ENCODE data around the gene ITM2A.

ITM2A gene

DNA sequence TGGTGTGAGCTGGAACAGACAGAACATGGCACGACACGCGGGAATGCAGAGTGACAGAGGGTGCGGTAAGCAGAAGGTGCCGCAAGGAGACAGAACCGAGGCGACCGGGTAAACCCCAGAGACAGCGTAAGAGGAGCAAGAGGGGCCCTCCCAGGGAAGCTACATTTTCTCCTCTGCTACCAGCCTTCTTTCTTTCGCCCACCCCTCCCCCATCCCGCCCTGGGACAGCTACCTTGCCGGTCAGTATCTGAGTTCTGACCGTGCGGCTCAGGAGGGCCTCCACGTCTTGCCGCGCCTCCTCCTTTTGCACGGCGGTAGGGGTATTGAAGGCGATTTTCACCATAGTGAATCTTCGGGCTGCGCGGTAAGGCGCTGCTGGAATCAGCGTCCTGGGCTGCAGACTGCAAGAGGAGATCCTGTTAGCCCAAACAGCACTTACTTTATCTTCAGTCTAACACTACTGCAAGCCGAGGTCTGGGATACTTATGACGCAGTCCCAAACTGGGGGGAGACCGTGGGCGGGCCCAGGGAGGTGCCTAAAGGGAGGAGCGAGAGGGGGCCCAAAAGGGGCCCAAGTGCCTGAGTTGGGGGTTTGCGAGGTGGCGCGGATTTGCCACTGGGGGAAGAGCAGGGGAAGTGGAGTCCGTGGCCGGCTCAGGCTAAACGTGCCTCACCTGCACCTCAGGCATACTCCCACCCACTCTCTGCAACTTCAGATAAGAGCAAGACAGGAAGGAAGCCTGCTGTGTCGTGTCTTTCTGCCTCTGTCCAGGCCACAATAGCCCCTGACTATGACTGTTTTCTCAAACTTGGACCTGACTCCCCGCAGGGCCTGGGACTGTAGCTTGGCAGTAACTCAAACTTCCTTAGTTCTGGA is at the start of gene ITM2A:
TSS of gene ITM2A (minus strand) at position 462 of the 877 bp plus-strand sequence. CDS start at position 343, 119 bp downstream.
- peak within 1 kb of the TSS; percentile 47 for H3K4me3 ChIP-seq (ENCODE audit: low read depth, low read length)

DNA sequence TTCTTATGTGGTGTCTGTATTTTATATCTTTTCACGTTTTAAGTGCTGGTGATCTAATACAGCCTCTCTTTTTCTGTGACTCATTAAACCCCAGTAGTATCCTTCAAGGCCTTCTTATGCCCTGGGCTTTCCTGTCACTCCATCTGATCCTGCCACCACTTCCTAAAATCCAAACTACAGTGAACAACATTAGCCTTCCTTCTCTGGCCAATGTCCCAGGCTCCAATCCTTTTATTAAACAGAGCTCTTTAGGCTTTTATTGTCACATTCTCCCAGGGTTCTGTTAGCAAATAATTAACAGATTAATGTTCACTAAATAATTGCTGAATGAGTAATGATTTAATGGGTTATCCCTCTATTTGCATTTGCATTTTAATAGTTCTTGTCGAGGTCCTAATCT is 47.9 kb upstream of the ITM2A start:
- no peak overlapping the region for H3K4me3 ChIP-seq (ENCODE audit: low read depth, low read length)

DNA sequence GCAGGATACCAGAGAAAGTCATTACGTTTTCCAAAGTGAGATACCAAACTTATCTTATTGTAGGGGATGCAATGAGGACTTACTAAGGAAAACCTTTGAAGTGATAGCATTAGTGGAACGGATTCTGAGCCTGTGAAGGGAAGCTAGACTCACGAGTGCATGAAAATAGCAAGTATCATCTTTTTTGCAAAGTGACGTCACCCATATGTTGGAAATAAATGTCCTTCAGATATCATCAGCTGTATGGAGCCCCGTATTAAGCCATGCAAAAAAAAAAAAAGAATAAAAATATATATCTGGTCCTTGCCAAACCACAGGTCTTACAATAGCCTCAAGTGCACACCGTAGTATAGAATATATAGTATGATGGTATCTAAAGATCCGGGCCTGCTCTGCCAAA is 46.8 kb upstream of the ITM2A start:
- no peak overlapping the region for H3K4me3 ChIP-seq (ENCODE audit: low read depth, low read length)

DNA sequence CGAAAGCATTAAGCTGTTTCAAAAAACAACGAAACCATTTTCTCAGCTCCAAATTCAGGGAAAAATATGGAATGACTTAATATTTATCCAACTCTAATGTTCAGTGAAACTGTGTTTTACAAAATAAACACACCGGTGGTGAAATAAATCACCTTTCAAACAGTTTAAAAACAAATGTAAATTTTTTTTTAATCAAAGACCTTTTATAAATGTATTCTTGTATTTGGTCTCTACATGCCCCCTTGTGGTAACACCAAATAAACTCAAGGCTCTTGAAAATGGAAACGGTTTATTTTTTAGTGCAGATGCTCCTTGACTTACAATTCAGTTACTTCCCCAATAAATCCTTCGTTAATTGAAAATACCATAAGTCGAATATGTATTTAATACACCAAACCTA is 45.8 kb upstream of the ITM2A start:
- no peak overlapping the region for H3K4me3 ChIP-seq (ENCODE audit: low read depth, low read length)

DNA sequence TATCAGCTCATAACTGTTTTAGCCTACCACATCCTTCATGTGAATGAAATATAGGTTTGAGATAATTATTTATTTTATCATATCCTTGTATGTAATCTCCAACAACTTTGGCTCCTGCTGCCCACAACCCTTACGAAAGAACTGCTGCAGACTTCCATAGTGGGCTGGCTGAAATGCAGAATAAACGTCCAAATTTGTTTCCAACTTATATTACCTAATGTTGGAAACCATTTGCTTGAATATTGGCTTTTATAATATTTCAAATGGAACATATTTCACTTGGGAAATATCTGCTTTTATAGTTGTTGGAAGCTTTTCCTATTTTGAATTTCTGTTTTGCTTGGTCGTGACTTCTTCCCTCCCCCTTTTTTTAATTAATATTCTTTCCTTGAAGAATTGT is 45.0 kb upstream of the ITM2A start:
- no peak overlapping the region for H3K4me3 ChIP-seq (ENCODE audit: low read depth, low read length)

DNA sequence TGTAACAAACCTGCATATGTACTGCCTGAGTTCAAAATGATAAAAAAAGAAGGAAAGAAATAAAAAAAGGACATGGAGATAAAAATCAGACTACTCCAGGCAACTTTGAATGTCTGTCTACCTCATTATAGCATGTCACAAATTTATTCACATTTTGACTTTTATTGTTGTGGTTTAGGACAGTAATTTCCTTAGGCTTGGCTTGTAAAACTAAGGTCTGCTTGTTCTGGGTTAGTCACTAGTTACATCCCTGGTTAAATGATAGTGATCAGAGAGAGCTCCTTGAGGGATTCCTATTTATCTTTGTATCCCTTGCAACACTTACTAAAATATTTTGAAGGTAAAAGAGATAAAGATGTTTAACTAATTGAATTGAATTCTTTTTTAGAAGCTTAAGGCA is 42.5 kb upstream of the ITM2A start:
- no peak overlapping the region for H3K4me3 ChIP-seq (ENCODE audit: low read depth, low read length)

DNA sequence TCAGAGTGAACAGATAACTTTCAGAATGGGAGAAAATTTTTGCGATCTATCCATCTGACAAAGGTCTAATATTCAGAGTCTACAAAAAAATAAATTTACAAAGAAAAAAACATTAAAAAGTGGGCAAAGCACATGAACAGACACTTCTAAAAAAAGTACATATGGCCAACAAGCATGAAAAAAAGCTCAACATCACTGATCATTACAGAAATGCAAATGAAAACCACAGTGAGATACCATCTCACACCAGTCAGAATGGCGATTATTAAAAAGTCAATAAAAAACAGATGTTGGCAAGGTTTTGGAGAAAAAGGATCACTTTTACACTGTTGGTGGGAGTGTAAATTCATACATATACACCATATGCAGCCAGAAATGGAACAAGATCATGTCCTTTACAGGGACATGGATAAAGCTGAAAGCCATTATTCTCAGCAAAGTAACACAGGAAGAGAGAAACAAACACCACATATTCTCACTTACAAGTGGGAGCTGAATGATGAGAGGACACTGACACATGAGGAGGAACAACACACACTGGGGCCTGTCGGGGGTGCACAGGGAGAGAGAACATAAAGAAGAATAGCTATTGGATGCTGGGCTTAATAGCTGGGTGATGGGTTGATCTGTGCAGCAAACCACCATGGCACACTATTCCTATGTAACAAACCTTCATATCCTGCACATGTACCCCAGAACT is 41.6 kb upstream of the ITM2A start:
- H3K4me3 ChIP-seq (ENCODE audit: low read depth, low read length), result no peak overlapping the region

DNA sequence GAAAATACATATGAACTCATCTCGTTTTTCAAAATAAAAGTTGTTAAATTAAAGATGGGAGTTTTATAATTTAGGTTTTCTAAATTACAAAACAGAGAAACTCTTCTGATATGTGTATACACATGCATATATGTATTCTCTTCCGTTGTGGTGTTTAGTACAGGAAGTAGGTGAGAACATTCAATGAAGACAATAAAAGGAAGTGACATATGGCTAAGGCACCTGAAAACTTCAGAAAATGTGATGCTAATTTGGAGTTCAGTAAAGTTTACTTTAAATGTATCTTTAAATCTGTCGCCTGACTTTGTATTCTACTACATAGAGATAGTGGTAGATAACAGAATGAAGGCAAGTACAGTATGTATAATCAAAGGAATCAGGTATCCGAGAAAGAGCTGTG is 33.5 kb upstream of the ITM2A start:
- H3K4me3 ChIP-seq (ENCODE audit: low read depth, low read length), result no peak overlapping the region

DNA sequence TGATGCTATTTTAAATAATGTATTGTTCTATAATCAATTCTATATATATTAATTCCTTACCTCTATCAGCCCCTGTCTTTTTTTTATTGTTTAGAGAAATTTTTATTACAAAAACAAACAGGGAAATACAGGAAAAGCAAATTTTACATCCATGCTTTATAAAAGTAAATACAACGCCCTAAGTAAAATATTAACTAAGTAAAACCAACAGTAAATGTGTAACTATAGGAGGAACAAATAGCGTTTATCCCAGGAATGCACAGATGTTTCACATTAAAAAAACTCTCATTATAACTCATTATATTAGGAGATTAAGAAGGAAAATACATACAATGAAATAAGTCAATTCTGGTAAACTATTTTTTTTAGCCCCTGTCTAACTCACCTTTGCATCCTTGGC is 8.2 kb upstream of the ITM2A start:
- no peak overlapping the region for H3K4me3 ChIP-seq (ENCODE audit: low read depth, low read length)

DNA sequence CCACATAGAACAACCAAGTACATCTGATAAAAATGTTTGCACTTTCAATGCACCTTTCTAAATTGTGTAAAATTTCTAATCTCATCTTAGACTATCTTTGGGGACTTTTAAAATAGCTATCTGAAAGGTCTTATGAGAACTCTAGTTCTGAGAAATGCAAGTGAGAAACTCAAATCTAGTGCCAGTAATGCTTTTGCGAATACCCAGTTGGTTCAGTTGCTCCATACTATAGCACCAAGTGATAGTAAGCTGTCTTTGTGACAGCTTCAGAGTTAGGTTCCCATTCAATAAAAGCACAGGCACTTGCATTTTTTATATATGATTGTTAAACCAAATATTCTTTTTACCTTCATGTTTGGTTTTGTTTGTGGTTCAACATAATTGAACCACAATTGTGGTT is 4.5 kb upstream of the ITM2A start:
- H3K4me3 ChIP-seq (ENCODE audit: low read depth, low read length), result no peak overlapping the region

DNA sequence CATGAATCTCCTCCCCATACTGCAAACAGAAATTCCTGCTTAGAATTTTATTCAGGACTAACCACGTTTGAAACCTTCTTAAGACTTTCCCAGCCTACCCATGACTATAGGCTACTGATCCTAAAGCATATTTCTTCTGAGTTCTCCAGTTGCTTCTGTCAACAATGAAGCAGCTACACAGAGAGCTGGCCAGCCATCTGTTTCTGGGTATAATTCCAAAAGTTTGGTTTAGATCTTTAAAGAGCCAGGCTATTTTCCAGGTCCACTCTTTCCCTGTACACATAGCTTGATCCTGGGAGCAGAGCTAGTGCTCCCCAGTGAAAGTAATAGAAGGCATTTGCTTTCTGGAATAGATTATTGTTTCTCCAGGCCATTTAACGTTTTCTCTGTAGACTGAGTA is 4.0 kb upstream of the ITM2A start:
- no peak overlapping the region for H3K4me3 ChIP-seq (ENCODE audit: low read depth, low read length)

DNA sequence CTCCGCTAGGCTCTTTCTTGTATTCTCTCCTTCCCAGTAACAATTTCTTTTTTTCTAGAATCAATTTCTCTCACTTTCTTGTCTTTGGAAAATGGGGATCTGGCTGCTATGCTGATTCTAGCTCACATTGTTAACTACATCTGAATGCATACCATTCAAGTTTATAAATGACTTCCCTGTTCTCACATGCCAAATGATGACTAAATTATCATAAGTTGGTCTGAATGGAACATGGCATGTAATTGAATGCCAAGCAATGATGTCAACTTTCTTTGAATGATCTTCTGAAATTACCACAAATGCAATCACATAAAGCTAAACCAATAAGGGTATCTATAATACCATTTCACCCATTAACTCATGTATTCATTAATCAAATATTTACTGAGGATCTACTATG is 2.7 kb upstream of the ITM2A start:
- H3K4me3 ChIP-seq (ENCODE audit: low read depth, low read length), result no peak overlapping the region

DNA sequence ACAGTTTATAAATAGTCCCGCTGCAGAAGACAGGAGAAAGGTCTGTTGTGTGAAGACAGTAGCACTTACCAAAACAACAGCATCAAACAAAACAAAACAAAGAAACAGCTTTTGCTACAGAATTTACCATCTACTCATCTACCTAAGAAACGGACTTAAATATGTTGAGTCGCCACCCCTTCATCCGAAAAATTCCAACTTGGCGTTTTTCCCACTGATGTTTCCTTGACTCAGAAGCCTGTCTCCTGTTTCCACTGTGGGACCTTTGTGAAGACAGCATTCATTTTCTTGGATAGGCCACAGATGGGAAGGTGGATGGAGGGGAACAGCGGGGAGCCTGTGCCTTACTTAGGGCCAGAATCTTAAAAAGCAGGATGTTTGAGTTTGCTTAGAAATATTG is 1.3 kb upstream of the ITM2A start:
- no peak overlapping the region for H3K4me3 ChIP-seq (ENCODE audit: low read depth, low read length)

DNA sequence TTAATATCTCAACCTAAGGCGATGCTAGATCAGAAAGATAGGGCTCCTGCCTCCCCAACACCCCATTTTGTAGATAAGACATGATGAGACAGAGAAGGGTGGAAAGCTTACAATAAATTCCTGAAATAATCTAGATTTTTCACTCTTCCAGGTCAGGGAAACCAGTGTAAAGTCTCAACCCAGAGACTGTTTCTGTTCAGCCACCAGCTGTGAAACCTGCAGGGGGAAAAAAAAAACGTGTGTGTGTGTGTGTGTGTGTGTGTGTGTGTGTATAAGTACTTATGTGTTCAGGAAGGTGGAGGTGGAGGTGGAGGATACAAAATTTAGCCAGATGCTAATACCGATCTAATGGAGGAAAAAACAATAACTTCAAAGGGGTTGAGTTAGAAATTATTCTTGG is 773 bp upstream of the ITM2A start:
- no peak overlapping the region for H3K4me3 ChIP-seq (ENCODE audit: low read depth, low read length)

DNA sequence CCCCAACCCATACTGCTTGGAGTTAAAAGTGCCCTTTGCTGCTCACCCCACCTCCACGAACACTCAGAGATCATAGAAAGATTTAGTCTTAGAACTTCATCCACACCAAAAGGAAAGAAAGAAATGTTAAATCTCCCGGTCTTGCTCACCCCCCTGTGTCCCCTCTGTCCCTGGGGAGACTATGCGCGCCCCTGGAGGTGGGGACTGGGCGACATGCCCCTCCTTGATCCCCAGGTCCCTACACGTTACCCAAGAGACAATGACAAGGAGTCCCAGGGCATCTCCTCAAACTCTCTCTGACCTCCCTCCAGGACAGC is 620 bp downstream of the ITM2A start:
- peak overlapping the region; percentile 47 for H3K4me3 ChIP-seq (ENCODE audit: low read depth, low read length)

DNA sequence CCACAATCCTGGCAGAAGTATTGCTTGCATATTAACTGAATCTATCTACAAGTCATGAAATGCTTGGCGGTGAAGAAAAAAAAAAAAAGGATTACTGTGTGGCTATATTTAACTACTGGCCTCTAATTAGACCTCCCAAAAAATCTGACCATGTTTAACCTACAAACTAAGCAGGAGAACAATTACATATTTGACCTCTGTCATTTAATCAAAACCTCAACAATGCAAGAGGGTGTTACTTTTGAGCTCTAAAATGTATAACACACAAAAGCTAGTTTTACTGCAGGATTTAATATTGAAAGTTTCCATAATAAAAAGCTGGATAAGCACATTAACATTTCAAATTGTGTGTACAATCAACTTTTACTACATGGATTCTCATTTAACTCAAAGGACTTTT is 1.5 kb downstream of the ITM2A start:
- no peak overlapping the region for H3K4me3 ChIP-seq (ENCODE audit: low read depth, low read length)

DNA sequence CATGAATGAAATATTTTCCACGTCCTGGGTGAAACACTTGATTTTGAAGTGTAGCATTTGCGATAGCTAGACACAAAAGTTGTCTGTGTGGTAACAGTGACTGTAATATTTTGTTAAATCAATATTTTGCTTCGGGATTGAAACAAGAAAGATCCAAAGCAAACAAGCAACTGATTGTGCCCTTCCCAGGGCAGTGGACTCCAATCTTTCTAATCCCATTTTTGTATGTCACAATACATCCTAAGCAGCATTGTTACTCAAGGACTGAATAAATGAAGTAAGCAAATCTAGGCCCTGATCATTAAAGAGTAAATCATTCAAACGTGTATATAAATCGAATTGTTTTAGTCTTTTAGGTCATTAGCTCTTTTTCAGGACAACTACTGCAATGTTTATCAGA is 2.8 kb downstream of the ITM2A start:
- H3K4me3 ChIP-seq (ENCODE audit: low read depth, low read length), result no peak overlapping the region

DNA sequence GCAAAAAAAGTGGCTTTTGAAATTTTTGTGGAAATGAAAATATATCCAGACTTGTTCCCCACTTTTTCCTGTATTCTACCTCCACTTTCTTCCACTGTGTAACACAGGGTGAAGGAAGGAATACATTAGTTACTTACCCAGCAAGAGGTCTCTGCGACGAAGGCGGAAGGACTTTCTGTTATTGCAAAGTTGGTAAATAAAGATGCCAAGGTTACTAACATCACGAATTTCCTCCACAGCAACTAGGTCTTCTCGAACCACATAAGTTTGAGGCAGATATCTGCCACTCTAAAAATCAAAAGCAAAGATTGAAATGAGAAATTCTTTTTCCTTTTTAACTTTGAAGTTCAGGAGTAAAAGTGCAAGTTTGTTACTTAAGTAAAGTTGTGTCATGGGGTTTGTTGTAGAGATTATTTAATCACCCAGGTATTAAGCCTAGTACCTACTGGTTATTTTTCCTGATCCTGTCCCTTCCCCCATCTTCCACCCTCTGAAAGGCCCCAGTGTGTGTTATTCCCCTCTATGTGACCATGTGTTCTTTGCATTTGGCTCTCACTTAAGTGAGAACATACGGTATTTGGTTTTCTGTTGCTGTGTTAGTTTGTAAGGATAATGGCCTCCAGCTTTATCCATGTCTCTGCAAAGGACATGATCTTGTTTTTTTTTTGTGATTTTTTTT is 5.8 kb downstream of the ITM2A start:
- no peak overlapping the region for H3K4me3 ChIP-seq (ENCODE audit: low read depth, low read length)

DNA sequence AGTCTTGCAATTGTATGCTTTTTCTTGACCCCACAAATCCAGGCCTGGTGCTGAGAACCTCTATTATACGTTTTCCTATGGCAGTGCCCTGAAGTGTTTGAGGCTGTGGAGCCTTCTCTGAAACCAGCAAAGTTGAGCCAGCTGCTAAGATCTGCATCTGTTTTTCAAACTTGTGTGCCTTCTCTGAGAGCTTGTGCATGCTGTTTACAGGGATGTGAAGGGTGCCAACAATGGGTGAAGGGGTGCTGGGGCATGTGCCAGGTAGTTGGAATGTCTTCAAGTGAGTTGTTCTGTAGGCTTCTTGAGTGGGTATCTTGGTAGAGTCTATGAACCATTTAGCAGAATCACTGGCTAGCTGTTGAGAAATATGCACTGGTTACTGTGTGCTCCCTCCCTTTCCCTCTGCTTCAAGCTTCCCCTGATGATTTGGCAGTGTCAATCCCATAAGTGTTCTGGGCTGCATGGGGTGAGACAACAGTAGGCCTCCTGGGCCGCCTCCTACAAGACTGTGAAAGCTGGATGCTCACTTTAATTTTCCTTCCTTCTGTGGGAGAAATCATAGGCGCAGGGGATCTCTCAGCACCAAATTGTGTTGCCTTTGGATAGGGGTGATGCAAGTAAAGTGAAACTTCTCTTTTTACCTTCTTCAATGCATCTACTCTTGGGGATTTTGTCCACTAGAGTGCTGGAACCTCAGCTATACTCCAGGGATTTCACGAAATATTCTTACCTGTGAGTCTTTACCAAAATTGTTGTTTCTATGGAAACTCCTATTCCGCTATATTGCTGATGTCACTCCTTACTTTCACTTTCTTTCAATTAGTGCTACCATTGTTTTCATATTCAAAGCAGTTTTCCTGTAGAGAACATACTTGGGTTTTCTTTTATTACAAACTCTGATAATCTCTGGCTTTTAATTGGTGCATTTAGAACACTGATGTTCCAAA is 30.0 kb downstream of the ITM2A start:
- H3K4me3 ChIP-seq (ENCODE audit: low read depth, low read length), result no peak overlapping the region

DNA sequence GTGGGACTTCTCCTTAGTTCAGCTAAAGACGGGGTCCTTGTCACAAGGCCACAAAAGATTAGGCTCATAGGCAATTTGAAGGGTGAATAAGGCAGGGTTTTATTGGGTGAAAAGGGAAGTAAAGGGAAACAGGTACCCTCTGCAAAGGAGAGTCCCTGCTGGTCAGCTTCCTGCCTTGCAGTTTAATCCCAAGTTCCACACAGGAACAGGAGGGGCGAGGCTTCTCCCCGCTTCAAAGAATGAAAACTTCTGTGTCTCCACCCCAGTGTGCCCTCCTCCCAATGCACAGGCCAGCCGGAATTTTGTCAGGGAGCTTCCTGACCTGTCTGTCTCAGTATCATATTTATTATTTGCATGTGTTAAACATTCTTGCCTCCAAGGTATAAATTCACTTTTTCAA is 37.1 kb downstream of the ITM2A start:
- H3K4me3 ChIP-seq (ENCODE audit: low read depth, low read length), result no peak overlapping the region

Measured in iPS-11a (cell line).